ENCODE data around the gene EFL1.
"Not testable (repeated sequence)": the region's sequence is repeated elsewhere in the genome, so short reads cannot be mapped to it uniquely, and the experiment has no call there.

The EFL1 gene

GRCh38 chr15:82281276-82281675 lies 18.7 kb upstream of the EFL1 start:
- not testable (repeated sequence) for DNase-seq (ENCODE audit: low spot score)

- DNase-seq (ENCODE audit: low spot score) = no peak
Measured at GRCh38 chr15:82275410-82275809, 12.9 kb upstream of the EFL1 start.

GRCh38 chr15:82272154-82272553 lies 9.6 kb upstream of the EFL1 start:
- DNase-seq (ENCODE audit: low spot score) = no peak

GRCh38 chr15:82268454-82268853 lies 5.9 kb upstream of the EFL1 start:
- peak; percentile 59 for DNase-seq (ENCODE audit: low spot score)

GRCh38 chr15:82267137-82267536 lies 4.6 kb upstream of the EFL1 start:
- DNase-seq (ENCODE audit: low spot score) = not testable (repeated sequence)

- DNase-seq (ENCODE audit: low spot score) = no peak
Measured at GRCh38 chr15:82263350-82263749, 816 bp upstream of the EFL1 start.

GRCh38 chr15:82261566-82262421 lies 740 bp downstream of the EFL1 start:
- peak; percentile 68 for DNase-seq (ENCODE audit: low spot score)

GRCh38 chr15:82248261-82248660 lies 14.3 kb downstream of the EFL1 start:
- DNase-seq (ENCODE audit: low spot score) = not testable (repeated sequence)

- not testable (repeated sequence) for DNase-seq (ENCODE audit: low spot score)
Measured at GRCh38 chr15:82245956-82246355, 16.6 kb downstream of the EFL1 start.

- not testable (repeated sequence) for DNase-seq (ENCODE audit: low spot score)
Measured at GRCh38 chr15:82243644-82244043, 18.9 kb downstream of the EFL1 start.

- peak; percentile 32 for DNase-seq (ENCODE audit: low spot score)
Measured at GRCh38 chr15:82241836-82242499, 20.6 kb downstream of the EFL1 start.

GRCh38 chr15:82239685-82240391 lies 22.7 kb downstream of the EFL1 start:
- no peak for DNase-seq (ENCODE audit: low spot score)

GRCh38 chr15:82237944-82238534 lies 24.5 kb downstream of the EFL1 start:
- DNase-seq (ENCODE audit: low spot score) = not testable (repeated sequence)

GRCh38 chr15:82231842-82232241 lies 30.7 kb downstream of the EFL1 start:
- no peak for DNase-seq (ENCODE audit: low spot score)

GRCh38 chr15:82231233-82231632 lies 31.3 kb downstream of the EFL1 start:
- DNase-seq (ENCODE audit: low spot score) = no peak

- DNase-seq (ENCODE audit: low spot score) = no peak
Measured at GRCh38 chr15:82228750-82229149, 33.8 kb downstream of the EFL1 start.

GRCh38 chr15:82221535-82221934 lies 41.0 kb downstream of the EFL1 start:
- not testable (repeated sequence) for DNase-seq (ENCODE audit: low spot score)

GRCh38 chr15:82216092-82216491 lies 46.4 kb downstream of the EFL1 start:
- DNase-seq (ENCODE audit: low spot score) = not testable (repeated sequence)

GRCh38 chr15:82212201-82212600 lies 50.3 kb downstream of the EFL1 start:
- not testable (repeated sequence) for DNase-seq (ENCODE audit: low spot score)

GRCh38 chr15:82210066-82210597 lies 52.4 kb downstream of the EFL1 start:
- DNase-seq (ENCODE audit: low spot score) = not testable (repeated sequence)

GRCh38 chr15:82204575-82204974 lies 58.0 kb downstream of the EFL1 start:
- DNase-seq (ENCODE audit: low spot score) = not testable (repeated sequence)

Data from kidney capillary endothelial cell (primary cell).